H9 (cell line): ENCODE measurements around the gene SLC35F3. TPM values are rescaled to one million over a fixed set of nuclear protein-coding genes. Genes with fewer than 3 reads are reported as not detected.

Source experiments
- DNase-seq: peaks from one replicate; pipeline ENCODE4 v3.0.0-alpha.2; 2017
- H2AFZ ChIP-seq: one replicate; pipeline ENCODE4 v1.6.1; 2013; ENCODE audit warnings: mild to moderate bottlenecking, low read length, control low read depth, moderate library complexity
- H2AK5ac ChIP-seq: 2 replicates; pipeline ENCODE4 v1.6.1; 2013; ENCODE audit warnings: low read length, control low read depth, mixed read lengths; ENCODE audit not compliant: insufficient read length
- H2BK120ac ChIP-seq: one replicate; pipeline ENCODE4 v1.6.1; 2013; ENCODE audit warnings: low read depth, mild to moderate bottlenecking, low read length, control low read depth, inconsistent platforms; ENCODE audit not compliant: poor library complexity, severe bottlenecking
- H2BK12ac ChIP-seq: 2 replicates; pipeline ENCODE4 v1.6.1; 2013; ENCODE audit warnings: low read length, control low read depth, mixed read lengths, low read depth; ENCODE audit not compliant: insufficient read length
- H2BK15ac ChIP-seq: 2 replicates; pipeline ENCODE4 v1.6.1; 2013; ENCODE audit warnings: low read depth, low read length, control low read depth
- H2BK20ac ChIP-seq: one replicate; pipeline ENCODE4 v1.6.1; 2013; ENCODE audit warnings: low read depth, mild to moderate bottlenecking, low read length, control low read depth, inconsistent platforms; ENCODE audit not compliant: poor library complexity, severe bottlenecking
- H2BK5ac ChIP-seq: 2 replicates; pipeline ENCODE4 v1.6.1; 2013; ENCODE audit warnings: low read length, control low read depth, mixed read lengths; ENCODE audit not compliant: insufficient read length
- H3K14ac ChIP-seq: 2 replicates; pipeline ENCODE4 v1.6.1; 2013; ENCODE audit warnings: low read length, control low read depth; ENCODE audit not compliant: insufficient read depth
- H3K18ac ChIP-seq: 2 replicates; pipeline ENCODE4 v1.6.1; 2013; ENCODE audit warnings: low read depth, mild to moderate bottlenecking, mixed read lengths, low read length, control low read depth; ENCODE audit not compliant: insufficient read length
- H3K23ac ChIP-seq: 2 replicates; pipeline ENCODE4 v1.6.1; 2013; ENCODE audit warnings: low read length, control low read depth, mixed read lengths, low read depth; ENCODE audit not compliant: insufficient read length
- H3K23me2 ChIP-seq: 2 replicates; pipeline ENCODE4 v1.6.1; 2013; ENCODE audit warnings: low read depth, mild to moderate bottlenecking, mixed read lengths, low read length, control low read depth; ENCODE audit not compliant: insufficient read length, poor library complexity, severe bottlenecking
- H3K27ac ChIP-seq: 2 replicates; pipeline ENCODE4 v1.5.1; 2013; ENCODE audit warnings: low read length, control low read depth, mixed read lengths, low read depth; ENCODE audit not compliant: insufficient read length
- H3K27me3 ChIP-seq: 2 replicates; pipeline ENCODE4 v1.6.1; 2013; ENCODE audit warnings: low read length, control low read depth, inconsistent platforms; ENCODE audit not compliant: insufficient read depth
- H3K4ac ChIP-seq: 2 replicates; pipeline ENCODE4 v1.6.1; 2013; ENCODE audit warnings: low read depth, mild to moderate bottlenecking, control low read depth, inconsistent platforms, low read length, moderate library complexity
- H3K4me1 ChIP-seq: 2 replicates; pipeline ENCODE4 v1.6.1; 2013; ENCODE audit warnings: low read length, control low read depth, inconsistent platforms; ENCODE audit not compliant: insufficient read depth
- H3K4me2 ChIP-seq: 2 replicates; pipeline ENCODE4 v1.6.1; 2013; ENCODE audit warnings: low read length, control low read depth, mixed read lengths; ENCODE audit not compliant: insufficient read length, insufficient read depth
- H3K56ac ChIP-seq: 2 replicates; pipeline ENCODE4 v1.6.1; 2013; ENCODE audit warnings: low read depth, mild to moderate bottlenecking, mixed read lengths, low read length, control low read depth; ENCODE audit not compliant: insufficient read length
- H3K79me1 ChIP-seq: 2 replicates; pipeline ENCODE4 v1.6.1; 2013; ENCODE audit warnings: low read depth, mild to moderate bottlenecking, moderate library complexity, low read length, control low read depth, inconsistent platforms; ENCODE audit not compliant: insufficient read depth, poor library complexity, severe bottlenecking
- H3K79me2 ChIP-seq: 2 replicates; pipeline ENCODE4 v1.6.1; 2013; ENCODE audit warnings: low read length, control low read depth, inconsistent platforms; ENCODE audit not compliant: insufficient read depth
- H3K9ac ChIP-seq: 2 replicates; pipeline ENCODE4 v1.6.1; 2013; ENCODE audit warnings: low read length, control low read depth, mixed read lengths; ENCODE audit not compliant: insufficient read length; ENCODE audit errors: extremely low read depth
- H3K9me3 ChIP-seq: one replicate; pipeline ENCODE4 v1.6.1; 2013; ENCODE audit warnings: low read depth, low read length, inconsistent platforms; ENCODE audit not compliant: control insufficient read depth
- H3T11ph ChIP-seq: one replicate; pipeline ENCODE4 v1.6.1; 2013; ENCODE audit warnings: mild to moderate bottlenecking, low read length, control low read depth, inconsistent platforms
- H4K20me1 ChIP-seq: one replicate; pipeline ENCODE4 v1.6.1; 2013; ENCODE audit not compliant: control insufficient read depth, insufficient read length, insufficient read depth
- H4K5ac ChIP-seq: 2 replicates; pipeline ENCODE4 v1.6.1; 2013; ENCODE audit warnings: low read depth, mild to moderate bottlenecking, mixed read lengths, low read length, control low read depth; ENCODE audit not compliant: insufficient read length
- H4K8ac ChIP-seq: replicated peaks from 2 replicates; pipeline ENCODE4 v1.6.1; 2013; ENCODE audit warnings: low read length, control low read depth, mixed read lengths, low read depth; ENCODE audit not compliant: insufficient read length
- H4K91ac ChIP-seq: 2 replicates; pipeline ENCODE4 v1.6.1; 2013; ENCODE audit warnings: low read depth, mild to moderate bottlenecking, moderate library complexity, mixed read lengths, low read length, control low read depth; ENCODE audit not compliant: insufficient read length
- H3K27ac Mint-ChIP-seq, 3 experiments: 2 replicates in 2 of 3; 3 replicates in 1 of 3; pipeline ENCODE4 v1.8.0; 2020 to 2021; ENCODE audit warnings: mixed read lengths in 3 of 3, mild to moderate bottlenecking in 1 of 3, moderate library complexity in 1 of 3
- H3K27me3 Mint-ChIP-seq: 2 replicates; pipeline ENCODE4 v1.8.0; 2021; ENCODE audit warnings: low read depth, mild to moderate bottlenecking, moderate library complexity, mixed read lengths
- H3K36me3 Mint-ChIP-seq, 3 experiments: 2 replicates in 2 of 3; 3 replicates in 1 of 3; pipeline ENCODE4 v1.8.0; 2020 to 2021; ENCODE audit warnings: low read depth in 3 of 3, mixed read lengths in 3 of 3; ENCODE audit not compliant: insufficient read depth in 1 of 3
- H3K4me1 Mint-ChIP-seq, 2 experiments: 2 replicates each; pipeline ENCODE4 v1.8.0; 2020; ENCODE audit warnings: mixed read lengths in 2 of 2
- H3K4me3 Mint-ChIP-seq, 2 experiments: 2 replicates in 1 of 2; 3 replicates in 1 of 2; pipeline ENCODE4 v1.8.0; 2020 to 2021; ENCODE audit warnings: mild to moderate bottlenecking in 2 of 2, mixed read lengths in 2 of 2, moderate library complexity in 1 of 2
- H3K9me3 Mint-ChIP-seq, 2 experiments: 2 replicates in 1 of 2; 3 replicates in 1 of 2; pipeline ENCODE4 v1.8.0; 2020; ENCODE audit warnings: mild to moderate bottlenecking in 2 of 2, mixed read lengths in 2 of 2, moderate library complexity in 1 of 2
- WGBS: extraction: QIAGEN DNeasy Blood & Tissue Kit; methylation state at CpG from one replicate; pipeline ENCODE4 v1.1.7; 2013; ENCODE audit warnings: missing lambda C conversion rate, low lambda C conversion rate, mixed read lengths; ENCODE audit not compliant: insufficient read length; ENCODE audit errors: extremely low coverage; 5-methylcytosine and 5-hydroxymethylcytosine counted together
- total RNA-seq: library from RNA; stranded (reverse); gene quantifications from 2 replicates; pipeline ENCODE4 v1.2.1, GENCODE V29; 2021
- TF ChIP-seq, protein P1 (sequence below): fragments of 200-600 bp; sonication (generic); conservative IDR thresholded peaks from 3 replicates; pipeline ENCODE4 v1.8.0; 2021; ENCODE audit warnings: antibody characterized with exemption, mild to moderate bottlenecking

SLC35F3 gene
- total RNA-seq, 1 experiment from 2014 or later, result 0.81 TPM

DNA sequence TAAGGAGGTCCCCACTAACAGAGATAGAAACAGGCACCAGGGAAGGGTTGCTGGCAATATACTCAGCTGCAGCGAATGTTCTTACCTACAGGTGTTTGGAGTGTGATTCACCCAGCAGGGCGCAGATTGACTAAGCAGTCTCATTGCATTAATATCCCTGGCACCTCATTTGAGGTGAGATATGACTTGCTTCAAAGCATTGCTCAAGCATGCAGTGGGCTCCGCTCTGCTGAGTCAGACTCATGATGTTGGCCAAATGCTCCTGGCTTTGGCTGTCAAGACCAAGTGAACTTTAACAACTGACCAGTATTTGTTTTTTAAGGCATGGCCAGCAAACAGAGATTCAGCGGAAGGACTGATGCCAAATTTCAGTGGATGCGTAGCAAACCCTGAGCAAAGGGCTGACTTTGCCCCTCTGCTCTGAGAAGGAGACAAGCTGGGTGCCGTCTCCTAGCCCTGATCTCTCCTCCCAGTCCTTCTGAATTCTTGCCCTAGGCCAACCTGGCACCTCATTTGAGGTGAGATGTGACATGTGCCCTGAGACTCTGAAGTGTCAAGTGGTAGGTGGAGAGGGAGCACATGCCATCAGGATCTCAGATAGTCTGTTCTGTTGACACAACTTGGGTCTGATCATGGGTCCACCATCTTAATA is 281.7 kb downstream of the SLC35F3 start:
- Histone ChIP-seq H2AFZ (no peak overlapping the region), H3K79me2 (no peaks in the 10 kb centered on the region), H3K79me1 (no peaks in the 10 kb centered on the region), H3K14ac (no peak overlapping the region), H2BK5ac (no peak overlapping the region), H2BK12ac (no peak overlapping the region), H3K4me1 (no peaks in the 10 kb centered on the region), H4K8ac (no peak overlapping the region), H3K4me2 (no peak overlapping the region), H3K23me2 (no peaks in the 10 kb centered on the region), H3K56ac (no peak overlapping the region), H3T11ph (no peak overlapping the region), H4K91ac (no peak overlapping the region), H2BK20ac (no peak overlapping the region), H3K4ac (no peak overlapping the region), H3K27me3 (no peaks in the 10 kb centered on the region), H2BK120ac (no peak overlapping the region), H4K5ac (no peak overlapping the region), H2AK5ac (no peak overlapping the region), H3K9ac (no peak overlapping the region), H3K9me3 (no peaks in the 10 kb centered on the region), H2BK15ac (no peak overlapping the region), H3K27ac (no peak overlapping the region), H4K20me1 (no peaks in the 10 kb centered on the region), H3K23ac (no peak overlapping the region), H3K18ac (no peak overlapping the region)
- Mint-ChIP-seq H3K27ac (no peak overlapping the region), H3K27me3 (peaks cover 2% of the 10 kb centered on the region), H3K9me3 (peaks cover 7 to 9% of the 10 kb centered on the region in 2 experiments), H3K4me1 (peaks cover 8 to 13% of the 10 kb centered on the region in 2 experiments), H3K36me3 (peaks cover 0 to 10% (median 0%) of the 10 kb centered on the region in 3 experiments; a peak in 4 of 7 replicates), H3K4me3 (no peak overlapping the region)
- no CpG with 5 or more reads among the region's 6 CpGs for WGBS
- DNase-seq, result no peak
- TF ChIP-seq, protein P1, sequence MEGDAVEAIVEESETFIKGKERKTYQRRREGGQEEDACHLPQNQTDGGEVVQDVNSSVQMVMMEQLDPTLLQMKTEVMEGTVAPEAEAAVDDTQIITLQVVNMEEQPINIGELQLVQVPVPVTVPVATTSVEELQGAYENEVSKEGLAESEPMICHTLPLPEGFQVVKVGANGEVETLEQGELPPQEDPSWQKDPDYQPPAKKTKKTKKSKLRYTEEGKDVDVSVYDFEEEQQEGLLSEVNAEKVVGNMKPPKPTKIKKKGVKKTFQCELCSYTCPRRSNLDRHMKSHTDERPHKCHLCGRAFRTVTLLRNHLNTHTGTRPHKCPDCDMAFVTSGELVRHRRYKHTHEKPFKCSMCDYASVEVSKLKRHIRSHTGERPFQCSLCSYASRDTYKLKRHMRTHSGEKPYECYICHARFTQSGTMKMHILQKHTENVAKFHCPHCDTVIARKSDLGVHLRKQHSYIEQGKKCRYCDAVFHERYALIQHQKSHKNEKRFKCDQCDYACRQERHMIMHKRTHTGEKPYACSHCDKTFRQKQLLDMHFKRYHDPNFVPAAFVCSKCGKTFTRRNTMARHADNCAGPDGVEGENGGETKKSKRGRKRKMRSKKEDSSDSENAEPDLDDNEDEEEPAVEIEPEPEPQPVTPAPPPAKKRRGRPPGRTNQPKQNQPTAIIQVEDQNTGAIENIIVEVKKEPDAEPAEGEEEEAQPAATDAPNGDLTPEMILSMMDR, result no peak
